C1 segment of cervical spinal cord (tissue), 14 donors: ENCODE data around the gene ATP2C2.

Experiments
- DNase-seq, 14 donors: peaks; one replicate each; lab custom pipeline; 2025; lab: John Stamatoyannopoulos, UW

ATP2C2 gene

GRCh38 chr16:84489131-84489530, 120.8 kb downstream of the ATP2C2 start:
- DNase-seq = no peak

GRCh38 chr16:84495506-84495905, 127.2 kb downstream of the ATP2C2 start:
- DNase-seq = no peak

- no peak for DNase-seq
These were observed 128.7 kb downstream of the ATP2C2 start for GRCh38 chr16:84496991-84497390.

GRCh38 chr16:84497418-84498222, 129.3 kb downstream of the ATP2C2 start:
- DNase-seq = no peak

GRCh38 chr16:84498223-84498610, 129.9 kb downstream of the ATP2C2 start:
- no peak for DNase-seq

- no peak for DNase-seq
These were observed 130.7 kb downstream of the ATP2C2 start for GRCh38 chr16:84498859-84499620.

GRCh38 chr16:84499638-84500037, 131.3 kb downstream of the ATP2C2 start:
- DNase-seq = no peak

- no peak for DNase-seq
These were observed 132.2 kb downstream of the ATP2C2 start for GRCh38 chr16:84500531-84500930.

GRCh38 chr16:84501077-84501735, 132.9 kb downstream of the ATP2C2 start:
- no peak for DNase-seq

GRCh38 chr16:84502075-84502474, 133.7 kb downstream of the ATP2C2 start:
- DNase-seq = no peak

GRCh38 chr16:84502581-84502980, 134.2 kb downstream of the ATP2C2 start:
- no peak for DNase-seq

GRCh38 chr16:84503751-84504395, 135.5 kb downstream of the ATP2C2 start:
- no peak for DNase-seq

GRCh38 chr16:84504420-84505248, 136.3 kb downstream of the ATP2C2 start, which contains the start of gene MEAK7:
Gene MEAK7, minus strand, starts transcription at chr16:84504659. Its CDS starts 6,573 bp downstream, at chr16:84498086.
- peak; percentile 84 to 97 (median 96) for DNase-seq

GRCh38 chr16:84505249-84506187, 137.2 kb downstream of the ATP2C2 start:
- DNase-seq = no peak

GRCh38 chr16:84507011-84507982, 139.0 kb downstream of the ATP2C2 start:
- DNase-seq = peak in 1 of 14 donors; percentile 26

GRCh38 chr16:84508502-84508901, 140.2 kb downstream of the ATP2C2 start:
- DNase-seq = no peak

GRCh38 chr16:84509032-84509950, 141.0 kb downstream of the ATP2C2 start:
- DNase-seq = no peak
